ENCODE results near the gene ELF3. TPM values are rescaled to one million over a fixed set of nuclear protein-coding genes. Genes with fewer than 3 reads are reported as not detected.

The ELF3 gene
- total and polyA plus RNA-seq, 10 donors = 0.24 to 3.4 (median 1.1) TPM

DNA sequence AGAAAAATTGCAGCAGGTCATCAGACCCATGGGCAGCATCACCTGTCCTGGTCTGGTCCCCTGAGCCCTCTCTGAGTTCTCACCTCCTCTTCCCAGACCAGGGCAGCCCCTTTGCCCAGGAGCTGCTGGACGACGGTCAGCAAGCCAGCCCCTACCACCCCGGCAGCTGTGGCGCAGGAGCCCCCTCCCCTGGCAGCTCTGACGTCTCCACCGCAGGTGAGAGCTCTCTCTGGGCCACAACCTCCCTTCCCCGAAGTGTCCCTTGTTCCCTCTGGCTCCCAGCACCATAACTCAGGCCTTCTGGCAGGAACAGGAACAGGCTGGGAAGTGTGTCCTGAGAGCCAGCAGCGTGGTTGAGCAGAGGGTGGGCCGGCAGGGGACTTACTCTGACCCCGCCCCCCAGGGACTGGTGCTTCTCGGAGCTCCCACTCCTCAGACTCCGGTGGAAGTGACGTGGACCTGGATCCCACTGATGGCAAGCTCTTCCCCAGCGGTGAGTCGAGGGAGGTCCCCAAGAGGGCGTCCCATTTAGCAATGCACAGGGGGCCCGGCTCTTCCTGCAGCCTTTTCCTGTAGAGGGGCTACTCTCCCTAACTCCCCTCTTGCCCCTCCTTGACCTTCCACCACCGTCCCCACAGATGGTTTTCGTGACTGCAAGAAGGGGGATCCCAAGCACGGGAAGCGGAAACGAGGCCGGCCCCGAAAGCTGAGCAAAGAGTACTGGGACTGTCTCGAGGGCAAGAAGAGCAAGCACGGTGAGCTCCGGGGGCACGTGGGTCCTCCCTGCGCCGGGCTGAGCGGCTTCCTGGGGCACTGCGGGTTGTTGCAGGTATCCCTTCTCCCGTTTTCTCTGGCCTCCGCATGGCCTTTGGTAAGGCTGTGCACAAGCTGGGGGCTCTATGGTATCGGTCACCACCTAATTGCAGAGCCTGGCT is 2.4 kb downstream of the ELF3 start:
- peaks cover 0 to 34% (median under 1%) of the 10 kb centered on the region in 6 donors for H3K36me3 ChIP-seq
- no peak for DNase-seq
- 75 to 89% (median 80%) methylated on average over 29 to 35 of the region's 35 CpGs for WGBS, 5 donors
- TF ChIP-seq POLR2A (IDR thresholded peaks at IDR 0.05) (no peak), CTCF (IDR thresholded peaks at IDR 0.05 in 8 of 11, conservative IDR thresholded peaks at IDR 0.05 in 3 of 11) (no peak), POLR2AphosphoS5 (IDR thresholded peaks at IDR 0.05) (no peak)
- H3K27me3 ChIP-seq (replicated peaks in 1 of 7) = peaks cover 0 to 5% (median 2%) of the 10 kb centered on the region in 7 donors
- H3K4me3 ChIP-seq = no peak overlapping the region
- peaks cover 0 to 9% (median 0%) of the 10 kb centered on the region in 6 donors for H3K4me1 ChIP-seq
- no peaks in the 10 kb centered on the region for H3K9me3 ChIP-seq
- intact Hi-C loops (cut with DNase I; ENCODE audit: low total_unique reads) = no loop called here
- no peak overlapping the region for H3K27ac ChIP-seq

DNA sequence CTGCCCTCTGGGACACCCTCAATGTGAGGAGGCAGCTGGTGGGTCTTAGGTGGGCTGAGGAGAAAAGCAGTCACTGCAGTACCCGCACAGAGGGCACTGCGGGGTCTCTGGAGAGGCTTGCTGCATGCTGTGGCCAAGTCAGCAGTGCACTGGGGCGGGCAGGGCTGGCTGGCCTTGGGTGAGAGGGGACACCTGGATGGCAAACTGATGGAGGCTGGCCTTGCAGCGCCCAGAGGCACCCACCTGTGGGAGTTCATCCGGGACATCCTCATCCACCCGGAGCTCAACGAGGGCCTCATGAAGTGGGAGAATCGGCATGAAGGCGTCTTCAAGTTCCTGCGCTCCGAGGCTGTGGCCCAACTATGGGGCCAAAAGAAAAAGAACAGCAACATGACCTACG is 3.2 kb downstream of the ELF3 start:
- no peak for DNase-seq
- WGBS, 5 donors = 91 to 99% (median 95%) methylated on average over 10 to 12 of the region's 12 CpGs
- Histone ChIP-seq H3K4me3 (no peak overlapping the region), H3K4me1 (peaks cover 0 to 9% (median 0%) of the 10 kb centered on the region in 6 donors), H3K27me3 (replicated peaks in 1 of 7) (peaks cover 0 to 13% (median 8%) of the 10 kb centered on the region in 7 donors), H3K36me3 (peaks cover 0 to 26% (median 0%) of the 10 kb centered on the region in 6 donors), H3K27ac (no peak overlapping the region), H3K9me3 (no peaks in the 10 kb centered on the region)
- intact Hi-C loops (cut with DNase I; ENCODE audit: low total_unique reads) = no loop called here
- TF ChIP-seq POLR2AphosphoS5 (IDR thresholded peaks at IDR 0.05) (no peak), CTCF (IDR thresholded peaks at IDR 0.05 in 8 of 11, conservative IDR thresholded peaks at IDR 0.05 in 3 of 11) (no peak), POLR2A (IDR thresholded peaks at IDR 0.05) (no peak)

DNA sequence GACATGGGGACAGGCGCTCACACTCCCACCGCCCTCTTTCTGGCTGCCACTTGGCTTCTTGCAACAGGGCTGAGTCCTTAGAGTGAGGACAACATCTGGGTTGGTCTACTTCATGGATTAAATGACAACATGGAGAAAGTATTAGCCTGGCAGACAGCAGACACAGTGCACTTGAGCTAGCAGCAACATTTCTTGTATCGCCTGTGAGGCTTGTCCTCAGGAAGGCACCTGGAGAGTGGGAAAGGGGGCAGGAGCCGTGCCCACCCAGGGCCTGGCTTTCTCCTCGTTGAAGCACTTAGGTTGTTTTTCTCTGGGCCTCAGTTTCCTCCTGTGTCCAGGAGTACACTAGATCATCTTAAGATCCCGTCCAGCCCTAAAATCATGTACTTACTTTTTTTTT is 3.7 kb downstream of the ELF3 start:
- no peak for TF ChIP-seq POLR2A (IDR thresholded peaks at IDR 0.05)
- TF ChIP-seq POLR2AphosphoS5 (IDR thresholded peaks at IDR 0.05) = no peak
- no peak for TF ChIP-seq CTCF (IDR thresholded peaks at IDR 0.05 in 8 of 11, conservative IDR thresholded peaks at IDR 0.05 in 3 of 11)
- no peaks in the 10 kb centered on the region for H3K9me3 ChIP-seq
- intact Hi-C loops (cut with DNase I; ENCODE audit: low total_unique reads) = no loop called here
- no peak overlapping the region for H3K4me3 ChIP-seq
- peaks cover 0 to 14% (median 8%) of the 10 kb centered on the region in 7 donors for H3K27me3 ChIP-seq (replicated peaks in 1 of 7)
- 89 to 97% (median 91%) methylated on average over 6 of the region's 6 CpGs for WGBS, 5 donors
- H3K27ac ChIP-seq = no peak overlapping the region
- H3K36me3 ChIP-seq = peaks cover 0 to 26% (median 0%) of the 10 kb centered on the region in 6 donors
- peaks cover 0 to 9% (median 0%) of the 10 kb centered on the region in 6 donors for H3K4me1 ChIP-seq
- DNase-seq = no peak
